Measurements from ENCODE around the gene WBP4. TPM values are rescaled to one million over a fixed set of nuclear protein-coding genes. Genes with fewer than 3 reads are reported as not detected.
"Not testable (repeated sequence)": the region's sequence is repeated elsewhere in the genome, so short reads cannot be mapped to it uniquely, and the experiment has no call there.

The WBP4 gene
- total RNA-seq, 1 donor from 2014 or later, result 8.9 TPM

DNA sequence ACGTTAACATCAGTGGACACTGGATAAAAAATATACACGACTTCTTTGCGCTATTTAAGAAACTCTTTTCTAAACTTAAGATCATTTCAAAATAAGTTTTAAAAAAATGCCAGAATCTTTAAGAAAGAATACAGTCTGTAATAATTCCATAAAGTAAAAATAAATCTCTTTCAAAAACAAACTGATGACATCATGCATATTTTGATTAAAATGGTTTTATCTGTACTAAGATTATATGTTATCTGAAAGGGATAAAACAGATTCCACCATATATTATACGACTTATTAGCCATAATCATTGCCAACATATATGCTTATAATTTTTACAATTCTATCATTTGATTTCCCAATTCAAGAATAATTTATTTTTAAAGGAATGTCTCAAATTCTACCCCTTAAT lies 26.9 kb upstream of the WBP4 start:
- no peaks in the 10 kb centered on the region for H3K36me3 Mint-ChIP-seq (ENCODE audit: unreplicated experiment)
- DNase-seq, result no peak
- H3K9me3 Mint-ChIP-seq (ENCODE audit: unreplicated experiment), result peaks cover 2% of the 10 kb centered on the region
- TF ChIP-seq, protein P1, sequence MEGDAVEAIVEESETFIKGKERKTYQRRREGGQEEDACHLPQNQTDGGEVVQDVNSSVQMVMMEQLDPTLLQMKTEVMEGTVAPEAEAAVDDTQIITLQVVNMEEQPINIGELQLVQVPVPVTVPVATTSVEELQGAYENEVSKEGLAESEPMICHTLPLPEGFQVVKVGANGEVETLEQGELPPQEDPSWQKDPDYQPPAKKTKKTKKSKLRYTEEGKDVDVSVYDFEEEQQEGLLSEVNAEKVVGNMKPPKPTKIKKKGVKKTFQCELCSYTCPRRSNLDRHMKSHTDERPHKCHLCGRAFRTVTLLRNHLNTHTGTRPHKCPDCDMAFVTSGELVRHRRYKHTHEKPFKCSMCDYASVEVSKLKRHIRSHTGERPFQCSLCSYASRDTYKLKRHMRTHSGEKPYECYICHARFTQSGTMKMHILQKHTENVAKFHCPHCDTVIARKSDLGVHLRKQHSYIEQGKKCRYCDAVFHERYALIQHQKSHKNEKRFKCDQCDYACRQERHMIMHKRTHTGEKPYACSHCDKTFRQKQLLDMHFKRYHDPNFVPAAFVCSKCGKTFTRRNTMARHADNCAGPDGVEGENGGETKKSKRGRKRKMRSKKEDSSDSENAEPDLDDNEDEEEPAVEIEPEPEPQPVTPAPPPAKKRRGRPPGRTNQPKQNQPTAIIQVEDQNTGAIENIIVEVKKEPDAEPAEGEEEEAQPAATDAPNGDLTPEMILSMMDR (IDR thresholded peaks at IDR 0.05; ENCODE audit: partially characterized antibody, unreplicated experiment), result no peak
- no peak overlapping the region for H3K4me3 Mint-ChIP-seq (ENCODE audit: unreplicated experiment)
- no peaks in the 10 kb centered on the region for H3K27me3 Mint-ChIP-seq (ENCODE audit: unreplicated experiment)
- H3K27ac Mint-ChIP-seq (ENCODE audit: unreplicated experiment), result no peak overlapping the region
- H3K4me1 Mint-ChIP-seq (ENCODE audit: low read depth, unreplicated experiment), result no peaks in the 10 kb centered on the region

GRCh38 chr13:41034881-41035280 lies 26.4 kb upstream of the WBP4 start:
- Mint-ChIP-seq H3K4me3 (ENCODE audit: unreplicated experiment) (no peak overlapping the region), H3K27me3 (ENCODE audit: unreplicated experiment) (no peaks in the 10 kb centered on the region), H3K27ac (ENCODE audit: unreplicated experiment) (no peak overlapping the region), H3K9me3 (ENCODE audit: unreplicated experiment) (peaks cover 2% of the 10 kb centered on the region), H3K36me3 (ENCODE audit: unreplicated experiment) (no peaks in the 10 kb centered on the region), H3K4me1 (ENCODE audit: low read depth, unreplicated experiment) (no peaks in the 10 kb centered on the region)
- DNase-seq, result no peak
- TF ChIP-seq, protein P1 (IDR thresholded peaks at IDR 0.05; ENCODE audit: partially characterized antibody, unreplicated experiment), result no peak

GRCh38 chr13:41036557-41036956 lies 24.8 kb upstream of the WBP4 start:
- H3K36me3 Mint-ChIP-seq (ENCODE audit: unreplicated experiment); H3K27ac Mint-ChIP-seq (ENCODE audit: unreplicated experiment); DNase-seq; H3K4me3 Mint-ChIP-seq (ENCODE audit: unreplicated experiment); H3K4me1 Mint-ChIP-seq (ENCODE audit: low read depth, unreplicated experiment); H3K27me3 Mint-ChIP-seq (ENCODE audit: unreplicated experiment); H3K9me3 Mint-ChIP-seq (ENCODE audit: unreplicated experiment): not testable (repeated sequence)

GRCh38 chr13:41039746-41040145 lies 21.6 kb upstream of the WBP4 start:
- no peaks in the 10 kb centered on the region for H3K4me1 Mint-ChIP-seq (ENCODE audit: low read depth, unreplicated experiment)
- no peaks in the 10 kb centered on the region for H3K27me3 Mint-ChIP-seq (ENCODE audit: unreplicated experiment)
- H3K27ac Mint-ChIP-seq (ENCODE audit: unreplicated experiment), result no peak overlapping the region
- no peak for DNase-seq
- H3K4me3 Mint-ChIP-seq (ENCODE audit: unreplicated experiment), result no peak overlapping the region
- peaks cover 5% of the 10 kb centered on the region for H3K36me3 Mint-ChIP-seq (ENCODE audit: unreplicated experiment)
- TF ChIP-seq, protein P1 (IDR thresholded peaks at IDR 0.05; ENCODE audit: partially characterized antibody, unreplicated experiment), result no peak
- peaks cover 3% of the 10 kb centered on the region for H3K9me3 Mint-ChIP-seq (ENCODE audit: unreplicated experiment)

GRCh38 chr13:41040584-41041334 lies 20.6 kb upstream of the WBP4 start:
- TF ChIP-seq, protein P1 (IDR thresholded peaks at IDR 0.05; ENCODE audit: partially characterized antibody, unreplicated experiment), result no peak
- Mint-ChIP-seq H3K9me3 (ENCODE audit: unreplicated experiment) (peaks cover 8% of the 10 kb centered on the region), H3K27me3 (ENCODE audit: unreplicated experiment) (no peaks in the 10 kb centered on the region), H3K4me1 (ENCODE audit: low read depth, unreplicated experiment) (no peaks in the 10 kb centered on the region), H3K27ac (ENCODE audit: unreplicated experiment) (no peak overlapping the region), H3K36me3 (ENCODE audit: unreplicated experiment) (peaks cover 12% of the 10 kb centered on the region), H3K4me3 (ENCODE audit: unreplicated experiment) (no peak overlapping the region)
- DNase-seq, result no peak

DNA sequence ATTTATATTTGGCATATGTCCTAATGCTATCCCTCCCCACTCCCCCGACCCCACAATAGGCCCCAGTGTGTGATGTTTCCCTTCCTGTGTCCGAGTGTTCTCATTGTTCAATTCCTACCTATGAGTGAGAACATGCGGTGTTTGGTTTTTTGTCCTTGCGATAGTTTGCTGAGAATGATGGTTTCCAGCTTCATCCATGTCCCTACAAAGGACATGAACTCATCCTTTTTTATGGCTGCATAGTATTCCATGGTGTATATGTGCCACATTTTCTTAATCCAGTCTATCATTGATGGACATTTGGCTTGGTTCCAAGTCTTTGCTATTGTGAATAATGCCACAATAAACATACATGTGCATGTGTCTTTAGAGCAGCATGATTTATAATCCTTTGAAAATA lies 18.9 kb upstream of the WBP4 start:
- H3K36me3 Mint-ChIP-seq (ENCODE audit: unreplicated experiment), result peaks cover 19% of the 10 kb centered on the region
- H3K27ac Mint-ChIP-seq (ENCODE audit: unreplicated experiment); DNase-seq; H3K27me3 Mint-ChIP-seq (ENCODE audit: unreplicated experiment); H3K4me1 Mint-ChIP-seq (ENCODE audit: low read depth, unreplicated experiment); H3K4me3 Mint-ChIP-seq (ENCODE audit: unreplicated experiment); H3K9me3 Mint-ChIP-seq (ENCODE audit: unreplicated experiment): not testable (repeated sequence)

Data from glutamatergic neuron (in vitro differentiated cells).